PC-3 (cell line): ENCODE data around the gene SLC2A4. TPM values are rescaled to one million over a fixed set of nuclear protein-coding genes. Genes with fewer than 3 reads are reported as not detected.

Experiments
- ATAC-seq: fragments of 200-7000 bp; cut with Tn5 transposase; 2 replicates; pipeline ENCODE4 v1.9.1; 2020; ENCODE audit warnings: mild to moderate bottlenecking, moderate library complexity
- BruUV-seq: library from RNA; stranded (reverse); fragments of 400-500 nt; replicated peaks from 2 replicates; lab custom pipeline; 2021; lab: Mats Ljungman, UMichigan
- CTCF ChIA-PET: fragments of 300-600 bp; sonication (Branson Sonifier 250); formaldehyde crosslinking; loops from one replicate; lab custom pipeline; 2022; ENCODE audit warnings: antibody characterized with exemption; lab: Charles Lee
- POLR2A ChIA-PET: fragments of 300-600 bp; sonication (Branson Sonifier 250); formaldehyde crosslinking; loops from one replicate; lab custom pipeline; 2022; ENCODE audit warnings: antibody characterized with exemption; ENCODE audit not compliant: unreplicated experiment; lab: Charles Lee
- DNase-seq: peaks from one replicate; pipeline ENCODE4 v3.0.0-alpha.2; 2015
- H2AFZ ChIP-seq: fragments of 300-600 bp; sonication (generic); 2 replicates; pipeline ENCODE4 v1.6.0; 2016; ENCODE audit warnings: antibody characterized with exemption, low read length
- H3F3A ChIP-seq: fragments of 300-600 bp; sonication (generic); one replicate; pipeline ENCODE4 v1.6.0; 2017; ENCODE audit warnings: antibody characterized with exemption, low read length, control low read depth, mild to moderate bottlenecking; ENCODE audit not compliant: unreplicated experiment
- H3K27ac ChIP-seq: fragments of 300-600 bp; sonication (generic); 2 replicates; pipeline ENCODE4 v1.5.1; 2016; ENCODE audit warnings: mild to moderate bottlenecking, low read length
- H3K27me3 ChIP-seq: fragments of 300-600 bp; sonication (generic); 2 replicates; pipeline ENCODE4 v1.6.1; 2016; ENCODE audit warnings: low read length, mixed read lengths
- H3K36me3 ChIP-seq: fragments of 300-600 bp; sonication (generic); 2 replicates; pipeline ENCODE4 v1.6.1; 2016; ENCODE audit warnings: low read depth, mixed run types, low read length, mixed read lengths
- H3K4me1 ChIP-seq: fragments of 300-600 bp; sonication (generic); 2 replicates; pipeline ENCODE4 v1.5.1; 2016; ENCODE audit warnings: low read length; ENCODE audit not compliant: insufficient read depth
- H3K4me2 ChIP-seq: fragments of 300-600 bp; sonication (generic); 2 replicates; pipeline ENCODE4 v1.6.0; 2016; ENCODE audit warnings: low read length
- H3K4me3 ChIP-seq: fragments of 300-600 bp; sonication (generic); 2 replicates; pipeline ENCODE4 v1.5.1; 2016; ENCODE audit warnings: mild to moderate bottlenecking, low read length, mixed read lengths
- H3K79me2 ChIP-seq: fragments of 300-600 bp; sonication (generic); 2 replicates; pipeline ENCODE4 v1.6.1; 2017; ENCODE audit warnings: low read length, mixed read lengths
- H3K9ac ChIP-seq: fragments of 300-600 bp; sonication (generic); 2 replicates; pipeline ENCODE4 v1.6.0; 2016; ENCODE audit warnings: mild to moderate bottlenecking, low read length
- H3K9me2 ChIP-seq: fragments of 300-600 bp; sonication (generic); replicated peaks from 2 replicates; pipeline ENCODE4 v1.6.1; 2016; ENCODE audit warnings: mixed run types, low read length, mixed read lengths
- H3K9me3 ChIP-seq: fragments of 300-600 bp; sonication (generic); 2 replicates; pipeline ENCODE4 v1.6.1; 2016; ENCODE audit warnings: low read length, mixed read lengths
- H4K20me1 ChIP-seq: fragments of 300-600 bp; sonication (generic); 2 replicates; pipeline ENCODE4 v1.6.1; 2016; ENCODE audit warnings: low read length, mixed read lengths
- CTCF ChIP-seq: fragments of 300-600 bp; sonication (generic); conservative IDR thresholded peaks from 2 replicates; pipeline ENCODE4 v1.5.1; 2017; ENCODE audit warnings: antibody characterized with exemption, low read depth, mild to moderate bottlenecking, low read length
- EZH2 ChIP-seq: fragments of 300-600 bp; sonication (generic); IDR thresholded peaks from one replicate; pipeline ENCODE4 v1.6.1; 2017; ENCODE audit warnings: antibody characterized with exemption, mild to moderate bottlenecking, low read length; ENCODE audit not compliant: unreplicated experiment
- EZH2phosphoT487 ChIP-seq: fragments of 300-600 bp; sonication (generic); IDR thresholded peaks from 2 replicates; pipeline ENCODE4 v1.6.1; 2018; ENCODE audit warnings: mild to moderate bottlenecking, antibody characterized with exemption, low read length, borderline replicate concordance
- intact Hi-C: fragments of 100-400 bp; cut with micrococcal nuclease; formaldehyde crosslinking; loops from 2 replicates; pipeline ENCODE4 v1.9.0; 2023
- total RNA-seq: library from RNA; depleted of rRNA; stranded (reverse); fragments of >200 nt; gene quantifications from 2 replicates; pipeline ENCODE4 v1.2.3, GENCODE V29; 2014

Gene SLC2A4
- total RNA-seq, 1 experiment from 2014 or later: 0.29 TPM

GRCh38 chr17:7284911-7285310 is 3.4 kb downstream of the SLC2A4 start:
- Histone ChIP-seq H3K79me2 (no peaks in the 10 kb centered on the region), H2AFZ (no peak overlapping the region), H4K20me1 (no peaks in the 10 kb centered on the region), H3K36me3 (no peaks in the 10 kb centered on the region), H3K27ac (no peak overlapping the region), H3K9me3 (no peaks in the 10 kb centered on the region), H3K9ac (no peak overlapping the region), H3K4me1 (peaks cover 10% of the 10 kb centered on the region), H3K4me2 (no peak overlapping the region), H3K4me3 (no peak overlapping the region), H3F3A (no peaks in the 10 kb centered on the region), H3K9me2 (no peaks in the 10 kb centered on the region), H3K27me3 (no peaks in the 10 kb centered on the region)
- intact Hi-C loops: no loop called here
- POLR2A ChIA-PET: no interaction called here
- CTCF ChIA-PET: no interaction called here
- ATAC-seq (no peak), DNase-seq (no peak)
- TF ChIP-seq CTCF: no peak
- TF ChIP-seq EZH2phosphoT487: no peak
- no peak for TF ChIP-seq EZH2
- no TSS peak for BruUV-seq

- H3K4me3 ChIP-seq: no peak overlapping the region
- H3K9me2 ChIP-seq: no peaks in the 10 kb centered on the region
- CTCF ChIA-PET: interaction anchor here (0.8 kb wide), 1 partner anchor 11 kb away, joined by 4 read pairs; no protein-coding TSS in a partner anchor
These were observed 4.2 kb downstream of the SLC2A4 start for GRCh38 chr17:7285679-7286078.

More at GRCh38 chr17:7285679-7286078, 4.2 kb downstream of the SLC2A4 start:
- TF ChIP-seq EZH2phosphoT487 (no peak), CTCF (no peak), EZH2 (no peak)
- H3K4me1 ChIP-seq: peaks cover 5% of the 10 kb centered on the region
- no peak for ATAC-seq
- no peak overlapping the region for H3K9ac ChIP-seq
- no peak for DNase-seq
- H3K36me3 ChIP-seq: no peaks in the 10 kb centered on the region
- no peaks in the 10 kb centered on the region for H4K20me1 ChIP-seq
- no peak overlapping the region for H3K27ac ChIP-seq
- H3K4me2 ChIP-seq: no peak overlapping the region
- no peaks in the 10 kb centered on the region for H3K79me2 ChIP-seq
- no peak overlapping the region for H2AFZ ChIP-seq
- POLR2A ChIA-PET: interaction anchor here (0.6 kb wide), 1 partner anchor 11 kb away, joined by 3 read pairs; no protein-coding TSS in a partner anchor
- H3K9me3 ChIP-seq: no peaks in the 10 kb centered on the region
- intact Hi-C loops: no loop called here
- no peaks in the 10 kb centered on the region for H3K27me3 ChIP-seq
- no TSS peak for BruUV-seq
- H3F3A ChIP-seq: no peaks in the 10 kb centered on the region
